ENCODE data around the gene ARFGAP2.
"Not testable (repeated sequence)": the region's sequence is repeated elsewhere in the genome, so short reads cannot be mapped to it uniquely, and the experiment has no call there.

DNA sequence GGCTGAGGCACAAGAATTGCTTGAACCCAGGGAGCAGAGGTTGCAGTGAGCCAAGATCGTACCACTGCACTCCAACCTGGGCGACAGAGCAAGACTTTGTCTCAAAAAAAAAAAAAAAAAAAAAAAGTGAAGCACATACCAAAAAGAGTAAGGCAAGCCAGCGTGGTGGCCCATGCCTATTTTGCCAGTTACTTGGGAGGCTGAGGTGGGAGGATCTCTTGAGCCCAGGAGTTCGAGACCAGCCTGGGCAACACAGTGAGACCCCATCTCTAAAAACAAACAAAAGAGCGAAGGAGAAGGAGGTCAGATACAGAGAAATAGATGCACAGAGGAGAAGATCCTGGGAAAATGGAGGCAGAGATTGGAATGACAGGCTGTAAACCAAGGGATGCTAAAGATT lies 29.9 kb upstream of the ARFGAP2 start:
- TF ChIP-seq, protein P1, sequence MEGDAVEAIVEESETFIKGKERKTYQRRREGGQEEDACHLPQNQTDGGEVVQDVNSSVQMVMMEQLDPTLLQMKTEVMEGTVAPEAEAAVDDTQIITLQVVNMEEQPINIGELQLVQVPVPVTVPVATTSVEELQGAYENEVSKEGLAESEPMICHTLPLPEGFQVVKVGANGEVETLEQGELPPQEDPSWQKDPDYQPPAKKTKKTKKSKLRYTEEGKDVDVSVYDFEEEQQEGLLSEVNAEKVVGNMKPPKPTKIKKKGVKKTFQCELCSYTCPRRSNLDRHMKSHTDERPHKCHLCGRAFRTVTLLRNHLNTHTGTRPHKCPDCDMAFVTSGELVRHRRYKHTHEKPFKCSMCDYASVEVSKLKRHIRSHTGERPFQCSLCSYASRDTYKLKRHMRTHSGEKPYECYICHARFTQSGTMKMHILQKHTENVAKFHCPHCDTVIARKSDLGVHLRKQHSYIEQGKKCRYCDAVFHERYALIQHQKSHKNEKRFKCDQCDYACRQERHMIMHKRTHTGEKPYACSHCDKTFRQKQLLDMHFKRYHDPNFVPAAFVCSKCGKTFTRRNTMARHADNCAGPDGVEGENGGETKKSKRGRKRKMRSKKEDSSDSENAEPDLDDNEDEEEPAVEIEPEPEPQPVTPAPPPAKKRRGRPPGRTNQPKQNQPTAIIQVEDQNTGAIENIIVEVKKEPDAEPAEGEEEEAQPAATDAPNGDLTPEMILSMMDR (IDR thresholded peaks at IDR 0.05), result not testable (repeated sequence)
- not testable (repeated sequence) for TF ChIP-seq POLR2A (IDR thresholded peaks at IDR 0.05)

All from adrenal gland (tissue), 5 donors.